K562 (cell line): ENCODE measurements around the gene PCBP2. TPM values are rescaled to one million over a fixed set of nuclear protein-coding genes. Genes with fewer than 3 reads are reported as not detected.
A peak's percentile ranks its signal among the peaks of the same experiment; 100 is the strongest.

Experiments
- ATF1 ChIP-seq, 2 experiments: fragments of 450-650 bp in 1 of 2; IDR thresholded peaks; 2 replicates each; pipeline ENCODE4 v1.6.1; 2016; ENCODE audit warnings: missing compliant biosample characterization in 1 of 2, missing genetic modification characterization in 1 of 2
- CCNT2 ChIP-seq: IDR thresholded peaks from 2 replicates; pipeline ENCODE4 v1.6.1; 2011; ENCODE audit warnings: borderline replicate concordance, low read depth, mild to moderate bottlenecking, moderate library complexity, mixed read lengths, low read length; ENCODE audit not compliant: insufficient read length; ENCODE audit errors: extremely low read depth
- FOXJ2 ChIP-seq: fragments of 200-800 bp; sonication (Bioruptor generic); IDR thresholded peaks from 2 replicates; pipeline ENCODE4 v1.6.1; 2016; ENCODE audit warnings: missing genetic modification characterization, missing compliant biosample characterization
- GABPB1 ChIP-seq: sonication (generic); formaldehyde crosslinking; IDR thresholded peaks from 2 replicates; pipeline ENCODE4 v1.8.0; 2022; ENCODE audit warnings: mild to moderate bottlenecking, missing genetic modification reagents
- HDGF ChIP-seq: fragments of 450-650 bp; IDR thresholded peaks from 2 replicates; pipeline ENCODE4 v1.6.1; 2016
- HLTF ChIP-seq: fragments of 450-650 bp; IDR thresholded peaks from 2 replicates; pipeline ENCODE4 v1.6.1; 2016
- MAZ ChIP-seq, 2 experiments: fragments of 450-650 bp in 1 of 2; sonication (generic) in 1 of 2; formaldehyde crosslinking; IDR thresholded peaks in 1 of 2; conservative IDR thresholded peaks in 1 of 2; 2 replicates each; pipeline versions ENCODE4 v1.4.0 to v1.5.0; 2020; ENCODE audit warnings: mild to moderate bottlenecking in 1 of 2, missing genetic modification reagents in 1 of 2
- MBD2 ChIP-seq: sonication (generic); IDR thresholded peaks from 2 replicates; pipeline ENCODE4 v1.6.1; 2016; ENCODE audit warnings: low read depth, borderline replicate concordance
- MEIS2 ChIP-seq: fragments of 450-650 bp; IDR thresholded peaks from 2 replicates; pipeline ENCODE4 v1.6.1; 2014; ENCODE audit warnings: mild to moderate bottlenecking; ENCODE audit not compliant: partially characterized antibody
- MTA3 ChIP-seq: fragments of 450-650 bp; formaldehyde crosslinking; IDR thresholded peaks from 2 replicates; pipeline ENCODE4 v1.6.1; 2017; ENCODE audit warnings: mild to moderate bottlenecking, borderline replicate concordance
- NCOA2 ChIP-seq, 2 experiments: fragments of 450-650 bp; IDR thresholded peaks; 2 replicates each; pipeline ENCODE4 v1.6.1; 2018; ENCODE audit warnings: mild to moderate bottlenecking in 2 of 2, moderate library complexity in 1 of 2; ENCODE audit not compliant: partially characterized antibody in 2 of 2
- NCOR1 ChIP-seq: fragments of 450-650 bp; IDR thresholded peaks from 2 replicates; pipeline ENCODE4 v1.6.1; 2016; ENCODE audit warnings: mild to moderate bottlenecking, moderate library complexity
- RBFOX2 ChIP-seq: fragments of 200-400 bp; formaldehyde crosslinking; IDR thresholded peaks from 2 replicates; pipeline ENCODE4 v1.6.1; 2017; ENCODE audit warnings: low read depth, mild to moderate bottlenecking, low read length, moderate library complexity
- RFX7 ChIP-seq: fragments of 250-450 bp; sonication (Bioruptor Pico); IDR thresholded peaks from 2 replicates; pipeline ENCODE4 v1.5.1; 2021; ENCODE audit warnings: mild to moderate bottlenecking
- SAFB2 ChIP-seq: fragments of 200-400 bp; formaldehyde crosslinking; IDR thresholded peaks from 2 replicates; pipeline ENCODE4 v1.6.1; 2018; ENCODE audit warnings: borderline replicate concordance, low read length, low read depth, moderate library complexity; ENCODE audit not compliant: severe bottlenecking
- UBTF ChIP-seq, 2 experiments: IDR thresholded peaks; 2 replicates each; pipeline ENCODE4 v1.6.1; 2012; ENCODE audit warnings: improper control_type of control experiment in 2 of 2, low read depth in 2 of 2, low read length in 2 of 2, borderline replicate concordance in 1 of 2
- ZBTB17 ChIP-seq: fragments of 450-650 bp; formaldehyde crosslinking; IDR thresholded peaks from 2 replicates; pipeline ENCODE4 v1.4.0; 2020; ENCODE audit warnings: mild to moderate bottlenecking
- ZC3H11A ChIP-seq: IDR thresholded peaks from 2 replicates; pipeline ENCODE4 v1.6.1; 2012; ENCODE audit warnings: low read depth, low read length, improper control_type of control experiment
- ZNF134 ChIP-seq: fragments of 250-450 bp; sonication (Bioruptor Pico); conservative IDR thresholded peaks from 2 replicates; pipeline ENCODE4 v1.4.0; 2020
- polyA plus RNA-seq, 8 experiments: library from polyadenylated mRNA; depleted of rRNA in 4 of 8; stranded (reverse) in 5 of 8; unstranded in 3 of 8; fragments of >200 nt; fragmentation: Nextera tagmentation in 2 of 8; fragmentation: Illumina TruSeq in 1 of 8; extraction: Ambion mirVana in 2 of 8; extraction: Trizol in 1 of 8; gene quantifications; 2 replicates each; pipeline versions ENCODE4 v1.2.1 to v1.2.3, GENCODE V29; 2011 to 2014; ENCODE audit warnings: inconsistent platforms in 1 of 8, missing spikeins in 1 of 8
- total RNA-seq, 7 experiments: library from RNA; depleted of rRNA in 6 of 7; stranded (reverse); fragments of >200 nt in 6 of 7; fragmentation: Illumina TruSeq in 2 of 7; extraction: Trizol in 2 of 7; gene quantifications; 2 replicates each; pipeline versions ENCODE4 v1.2.1 to v1.2.3, GENCODE V29; 2011 to 2021; ENCODE audit warnings: low replicate concordance in 1 of 7
- TF ChIP-seq, protein P1 (sequence below): sonication (generic); formaldehyde crosslinking; IDR thresholded peaks from 2 replicates; pipeline ENCODE4 v1.8.1; 2022; ENCODE audit warnings: missing genetic modification reagents
- TF ChIP-seq, protein P2 (sequence below): sonication (generic); formaldehyde crosslinking; IDR thresholded peaks from 2 replicates; pipeline ENCODE4 v1.8.0; 2022; ENCODE audit warnings: mild to moderate bottlenecking, missing genetic modification reagents

PCBP2 gene
- total and polyA plus RNA-seq, 9 of the 15 experiments (the other 6 are each of a cell fraction or from before 2014, with no cell fraction given): 137 to 831 (median 328) TPM

DNA sequence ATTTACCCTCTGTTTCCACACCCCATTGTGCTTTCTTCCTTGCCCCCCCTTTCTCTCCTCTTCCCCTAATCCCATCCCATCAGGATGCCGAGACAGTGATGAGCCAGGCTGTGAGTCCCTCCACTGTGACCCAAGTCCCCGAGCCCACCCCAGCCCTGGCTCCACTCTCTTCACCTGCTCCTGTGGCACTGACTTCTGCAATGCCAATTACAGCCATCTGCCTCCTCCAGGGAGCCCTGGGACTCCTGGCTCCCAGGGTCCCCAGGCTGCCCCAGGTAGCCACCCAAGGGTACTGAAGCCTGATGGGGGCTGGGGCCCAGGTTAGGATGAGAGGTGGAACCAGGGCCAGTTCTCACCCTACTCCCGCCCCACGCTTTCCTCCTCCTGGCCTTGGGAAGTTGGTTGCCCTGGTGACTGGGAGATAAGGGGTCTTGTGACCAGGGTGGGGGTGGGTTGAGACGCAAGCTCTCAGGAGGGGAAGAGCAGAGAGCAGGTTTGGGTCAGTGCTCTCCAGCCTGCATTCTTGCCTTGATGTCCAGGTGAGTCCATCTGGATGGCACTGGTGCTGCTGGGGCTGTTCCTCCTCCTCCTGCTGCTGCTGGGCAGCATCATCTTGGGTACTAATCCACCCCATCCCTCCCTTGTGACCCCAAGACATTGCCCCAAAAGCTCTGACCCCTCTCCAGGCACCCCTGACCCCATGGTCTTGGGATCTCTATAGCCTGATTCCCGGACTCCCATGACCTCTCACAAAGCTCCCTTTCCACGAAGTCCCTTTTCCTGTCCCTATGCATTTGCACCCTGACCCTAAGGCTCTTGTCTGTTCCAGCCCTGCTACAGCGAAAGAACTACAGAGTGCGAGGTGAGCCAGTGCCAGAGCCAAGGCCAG is 27.0 kb upstream of the PCBP2 start (continued):
- no peak for TF ChIP-seq SAFB2
- no peak for TF ChIP-seq ZC3H11A
- TF ChIP-seq FOXJ2 (tag): peak; percentile 45; the same call in 1 of the 2 replicates
- TF ChIP-seq, protein P1, sequence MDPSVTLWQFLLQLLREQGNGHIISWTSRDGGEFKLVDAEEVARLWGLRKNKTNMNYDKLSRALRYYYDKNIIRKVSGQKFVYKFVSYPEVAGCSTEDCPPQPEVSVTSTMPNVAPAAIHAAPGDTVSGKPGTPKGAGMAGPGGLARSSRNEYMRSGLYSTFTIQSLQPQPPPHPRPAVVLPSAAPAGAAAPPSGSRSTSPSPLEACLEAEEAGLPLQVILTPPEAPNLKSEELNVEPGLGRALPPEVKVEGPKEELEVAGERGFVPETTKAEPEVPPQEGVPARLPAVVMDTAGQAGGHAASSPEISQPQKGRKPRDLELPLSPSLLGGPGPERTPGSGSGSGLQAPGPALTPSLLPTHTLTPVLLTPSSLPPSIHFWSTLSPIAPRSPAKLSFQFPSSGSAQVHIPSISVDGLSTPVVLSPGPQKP (CRISPR knock-in tag): no peak
- TF ChIP-seq HLTF: no peak
- TF ChIP-seq CCNT2: peak; percentile 56
- no peak for TF ChIP-seq ZNF134
- no peak for TF ChIP-seq ZBTB17 (CRISPR knock-in tag)
- peak; percentile 53; the same call in 1 of the 2 replicates for TF ChIP-seq MTA3
- TF ChIP-seq, protein P2, sequence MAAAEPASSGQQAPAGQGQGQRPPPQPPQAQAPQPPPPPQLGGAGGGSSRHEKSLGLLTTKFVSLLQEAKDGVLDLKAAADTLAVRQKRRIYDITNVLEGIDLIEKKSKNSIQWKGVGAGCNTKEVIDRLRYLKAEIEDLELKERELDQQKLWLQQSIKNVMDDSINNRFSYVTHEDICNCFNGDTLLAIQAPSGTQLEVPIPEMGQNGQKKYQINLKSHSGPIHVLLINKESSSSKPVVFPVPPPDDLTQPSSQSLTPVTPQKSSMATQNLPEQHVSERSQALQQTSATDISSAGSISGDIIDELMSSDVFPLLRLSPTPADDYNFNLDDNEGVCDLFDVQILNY (CRISPR knock-in tag): no peak
- no peak for TF ChIP-seq RFX7 (CRISPR knock-in tag)
- no peak for TF ChIP-seq MEIS2
- TF ChIP-seq MAZ (CRISPR knock-in tag; conservative IDR thresholded peaks at IDR 0.05 in 1 of 2, IDR thresholded peaks at IDR 0.05 in 1 of 2): peak in 1 of 2 experiments; percentile 73; a peak in 2 of 4 replicates
- peak; percentile 37; the same call in 1 of the 2 replicates for TF ChIP-seq GABPB1
- peak; percentile 43; the same call in 1 of the 2 replicates for TF ChIP-seq RBFOX2
- no peak for TF ChIP-seq NCOR1
- peak; percentile 65; the same call in 1 of the 2 replicates for TF ChIP-seq HDGF
- no peak for TF ChIP-seq MBD2
- TF ChIP-seq ATF1 (CRISPR knock-in tag; IDR thresholded peaks at IDR 0.05): no peak
- TF ChIP-seq ATF1 (tag; IDR thresholded peaks at IDR 0.05): peak; percentile 31; the same call in 1 of the 2 replicates
- TF ChIP-seq NCOA2 (IDR thresholded peaks at IDR 0.05; ENCODE audit: partially characterized antibody in 2 of 2): no peak
- 0 out of 4 replicates have a peak, but pooled peaks of 1 of the 2 experiments have one; percentile 0 for TF ChIP-seq UBTF (IDR thresholded peaks at IDR 0.05; ENCODE audit: borderline replicate concordance in 1 of 2, low read depth in 2 of 2, low read length in 2 of 2)
